NCI-H1930 (cell line): ENCODE measurements around the gene URB1.
"Not testable (repeated sequence)": the region's sequence is repeated elsewhere in the genome, so short reads cannot be mapped to it uniquely, and the experiment has no call there.

ENCODE experiments used
- DNase-seq, 2 experiments: peaks; one replicate each; lab custom pipeline; 2025; lab: John Stamatoyannopoulos, UW

Gene URB1

DNA sequence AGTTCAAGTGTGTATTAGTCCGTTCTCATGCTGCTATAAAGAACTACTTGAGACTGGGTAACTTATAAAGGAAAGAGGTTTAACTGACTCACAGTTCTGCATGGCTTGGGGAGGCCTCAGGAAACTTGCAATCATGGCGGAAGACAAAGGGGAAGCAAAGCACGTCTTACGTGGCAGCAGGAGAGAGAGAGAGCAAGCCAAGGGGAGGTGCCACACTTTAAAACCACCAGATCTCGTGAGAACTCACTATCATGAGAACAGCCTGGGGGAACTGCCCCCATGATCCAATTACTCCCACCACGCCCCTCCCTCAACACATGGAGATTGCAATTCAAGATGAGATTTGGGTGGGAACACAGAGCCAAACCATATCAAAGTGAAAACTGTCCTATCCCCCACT is 109.8 kb downstream of the URB1 start:
- no peak for DNase-seq

- DNase-seq = no peak
These were observed 111.3 kb downstream of the URB1 start for GRCh38 chr21:32281531-32281930.

- no peak for DNase-seq
These were observed 113.5 kb downstream of the URB1 start for GRCh38 chr21:32279377-32279680.

DNA sequence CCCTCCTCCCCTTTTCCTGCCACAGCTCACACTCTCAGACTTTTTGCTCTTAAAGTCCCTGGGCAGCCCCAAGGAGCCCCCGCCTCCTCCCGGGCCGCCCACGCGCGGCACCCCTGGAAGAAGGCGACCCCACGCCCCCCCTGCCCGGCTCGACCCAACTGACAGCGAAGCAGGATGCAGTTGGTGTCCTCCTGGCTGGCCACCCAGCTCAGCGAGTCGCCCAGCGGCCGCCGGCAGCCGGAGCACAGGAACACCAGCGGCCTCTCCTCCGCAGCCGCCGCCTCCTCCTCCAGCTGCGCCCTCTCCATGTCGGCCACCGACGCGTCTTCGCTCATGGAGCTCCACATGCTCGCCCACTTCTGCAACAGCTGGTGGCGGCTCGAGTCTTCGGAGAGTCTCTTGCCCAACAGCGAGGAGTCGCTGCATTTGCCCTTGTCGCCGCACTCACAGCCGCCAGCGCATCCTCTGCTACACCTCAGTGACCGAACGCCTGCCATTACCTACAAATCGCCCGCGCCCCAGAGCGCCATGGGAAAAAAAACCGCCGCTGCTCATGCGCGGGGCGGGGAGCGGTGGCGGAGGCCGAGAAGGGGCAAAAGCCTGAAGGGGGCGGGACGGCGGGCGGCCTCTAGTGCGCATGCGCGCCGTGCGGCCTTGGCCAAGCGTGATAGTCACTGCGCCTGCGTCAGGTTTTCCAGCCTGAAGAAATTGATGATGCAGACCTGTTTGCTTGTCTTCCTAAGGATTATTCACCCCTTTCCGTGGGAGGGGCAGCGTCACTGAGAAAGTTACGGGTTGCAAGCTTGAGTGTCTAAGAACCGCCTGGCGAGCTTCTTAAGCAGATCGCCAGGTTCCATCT is 114.1 kb downstream of the URB1 start, which contains the start of gene MIS18A:
Gene MIS18A, minus strand, starts transcription at position 532 of the 859 bp plus-strand sequence. Its CDS starts 35 bp downstream, at position 497.
- DNase-seq = peak; percentile 88 to 94

DNA sequence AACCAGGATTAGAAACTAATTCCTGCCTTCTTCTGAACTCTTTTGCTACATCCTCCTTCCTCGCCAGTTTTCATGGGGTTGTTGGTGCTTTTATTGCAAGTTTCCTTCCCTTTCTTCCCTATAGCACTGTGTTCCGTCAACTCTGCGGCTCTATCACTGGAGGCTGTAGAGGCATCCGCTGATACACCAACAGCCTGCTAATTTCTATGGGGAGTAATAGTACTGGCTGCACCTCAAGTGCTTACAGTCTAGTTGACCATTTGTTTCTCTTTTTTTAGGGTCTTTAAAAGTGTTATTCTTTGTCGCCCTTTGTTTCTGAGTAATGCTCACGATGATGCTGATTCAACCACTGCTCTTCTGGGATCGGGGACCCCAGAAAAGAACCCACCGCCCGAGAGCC is 114.7 kb downstream of the URB1 start:
- no peak for DNase-seq

DNA sequence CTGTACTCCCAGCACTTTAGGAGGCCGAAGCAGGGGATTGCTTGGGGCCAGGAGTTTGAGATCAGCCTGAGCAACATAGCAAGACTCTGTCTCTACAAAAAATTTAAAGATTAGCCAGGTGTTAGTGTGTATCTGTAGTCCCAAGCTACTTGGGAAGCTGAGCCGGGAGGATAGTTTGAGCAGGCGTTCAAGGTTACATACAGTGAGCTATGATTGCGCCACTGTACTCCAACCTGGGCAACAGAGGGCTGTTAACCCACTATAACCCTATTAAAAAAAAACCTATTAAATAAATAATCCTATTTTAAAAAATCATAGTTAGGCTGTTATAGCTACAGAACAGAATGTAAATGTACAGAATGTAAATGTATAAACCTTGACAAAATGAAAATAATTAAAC is 116.1 kb downstream of the URB1 start:
- DNase-seq = no peak

GRCh38 chr21:32270748-32271147 is 122.1 kb downstream of the URB1 start:
- DNase-seq = no peak

DNA sequence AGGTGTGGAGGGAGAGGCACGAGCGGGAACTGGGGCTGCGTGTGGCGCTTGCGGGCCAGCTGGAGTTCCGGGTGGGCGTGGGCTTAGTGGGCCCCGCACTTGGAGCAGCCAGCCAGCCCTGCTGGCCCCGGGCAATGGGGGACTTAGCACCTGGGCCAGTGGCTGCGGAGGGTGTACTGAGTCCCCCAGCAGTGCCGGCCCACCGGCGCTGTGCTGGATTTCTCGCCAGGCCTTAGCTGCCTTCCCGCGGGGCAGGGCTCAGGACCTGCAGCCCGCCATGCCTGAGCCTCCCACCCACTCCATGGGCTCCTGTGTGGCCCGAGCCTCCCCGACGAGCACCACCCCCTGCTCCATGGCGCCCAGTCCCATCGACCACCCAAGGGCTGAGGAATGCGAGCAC is 127.5 kb downstream of the URB1 start:
- DNase-seq = not testable (repeated sequence)

- DNase-seq = no peak
These were observed 130.9 kb downstream of the URB1 start for GRCh38 chr21:32261929-32262328.
